ENCODE results near the gene LAMB3.

DNA sequence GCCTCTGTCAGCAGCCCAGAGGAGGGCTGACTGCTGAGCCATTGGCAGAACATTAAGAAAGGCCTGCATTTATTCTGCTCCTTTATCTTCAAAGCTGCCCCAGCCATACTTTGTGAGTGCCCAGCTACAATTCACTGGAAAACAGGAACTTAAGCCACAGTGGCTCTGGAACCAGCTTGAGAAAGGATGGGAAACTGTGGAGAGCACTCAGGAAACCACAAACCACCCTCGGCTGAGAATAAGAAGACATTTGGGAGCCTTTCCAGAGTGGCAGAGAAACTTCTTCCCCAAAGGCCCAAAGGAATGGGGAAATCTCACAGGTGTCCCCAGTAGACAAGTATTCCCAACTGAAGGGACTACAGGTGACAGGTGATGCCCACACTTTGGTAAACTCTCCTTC, 1.8 kb downstream of the LAMB3 start:
- TF ChIP-seq, protein P1, sequence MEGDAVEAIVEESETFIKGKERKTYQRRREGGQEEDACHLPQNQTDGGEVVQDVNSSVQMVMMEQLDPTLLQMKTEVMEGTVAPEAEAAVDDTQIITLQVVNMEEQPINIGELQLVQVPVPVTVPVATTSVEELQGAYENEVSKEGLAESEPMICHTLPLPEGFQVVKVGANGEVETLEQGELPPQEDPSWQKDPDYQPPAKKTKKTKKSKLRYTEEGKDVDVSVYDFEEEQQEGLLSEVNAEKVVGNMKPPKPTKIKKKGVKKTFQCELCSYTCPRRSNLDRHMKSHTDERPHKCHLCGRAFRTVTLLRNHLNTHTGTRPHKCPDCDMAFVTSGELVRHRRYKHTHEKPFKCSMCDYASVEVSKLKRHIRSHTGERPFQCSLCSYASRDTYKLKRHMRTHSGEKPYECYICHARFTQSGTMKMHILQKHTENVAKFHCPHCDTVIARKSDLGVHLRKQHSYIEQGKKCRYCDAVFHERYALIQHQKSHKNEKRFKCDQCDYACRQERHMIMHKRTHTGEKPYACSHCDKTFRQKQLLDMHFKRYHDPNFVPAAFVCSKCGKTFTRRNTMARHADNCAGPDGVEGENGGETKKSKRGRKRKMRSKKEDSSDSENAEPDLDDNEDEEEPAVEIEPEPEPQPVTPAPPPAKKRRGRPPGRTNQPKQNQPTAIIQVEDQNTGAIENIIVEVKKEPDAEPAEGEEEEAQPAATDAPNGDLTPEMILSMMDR (IDR thresholded peaks at IDR 0.05) = no peak
- TF ChIP-seq POLR2AphosphoS5 (IDR thresholded peaks at IDR 0.05) (no peak), POLR2A (IDR thresholded peaks at IDR 0.05) (no peak)
